HG03097 (cell line): ENCODE results near the gene MAPK8IP3.
"Not testable (repeated sequence)": the region's sequence is repeated elsewhere in the genome, so short reads cannot be mapped to it uniquely, and the experiment has no call there.

Source experiments
- ATAC-seq: cut with Tn5 transposase; IDR thresholded peaks from one replicate; pipeline ENCODE4 v1.9.1; 2021; ENCODE audit not compliant: unreplicated experiment, low FRiP score

Gene MAPK8IP3

DNA sequence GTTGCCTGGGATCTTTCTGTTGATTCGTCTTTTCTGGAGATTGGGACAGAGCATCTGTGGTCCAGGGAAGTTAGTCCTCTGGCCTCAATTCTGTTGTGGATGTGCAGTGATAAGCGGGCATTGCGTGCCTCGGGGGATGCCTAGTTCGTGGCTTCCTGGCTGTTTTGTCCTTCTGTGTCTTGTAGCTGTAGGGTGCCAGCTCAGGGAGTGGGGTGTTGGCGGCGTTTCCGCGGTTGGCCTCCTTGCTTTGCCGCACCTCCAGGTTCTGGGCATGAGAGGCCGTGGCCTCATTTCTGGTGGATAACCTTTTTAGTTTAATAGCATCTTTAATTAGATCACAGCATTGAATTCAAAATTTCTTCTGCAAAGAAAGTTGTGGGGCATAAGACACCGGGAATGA lies 29.3 kb upstream of the MAPK8IP3 start:
- ATAC-seq: no peak

DNA sequence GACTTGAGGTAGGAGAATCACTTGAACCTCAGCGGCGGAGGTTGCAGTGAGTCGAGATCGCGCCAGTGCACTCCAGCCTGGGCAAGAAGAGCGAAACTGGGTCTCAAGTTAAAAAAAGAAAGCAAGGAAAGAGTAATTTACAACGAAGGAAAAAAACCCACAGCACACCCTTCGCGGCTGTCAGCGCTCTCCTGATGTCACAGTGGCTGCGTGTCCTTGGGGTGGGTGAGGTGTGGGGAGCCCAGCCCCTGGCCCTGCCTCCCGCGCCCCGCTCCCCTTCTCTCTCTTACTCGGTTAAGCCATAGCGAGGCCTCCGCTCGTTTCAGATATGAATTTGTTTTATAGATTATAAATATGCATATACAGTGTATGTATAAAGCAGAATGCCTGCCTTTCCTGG lies 28.7 kb upstream of the MAPK8IP3 start:
- ATAC-seq: no peak

GRCh38 chr16:1677942-1678499 lies 28.0 kb upstream of the MAPK8IP3 start, which contains the start of gene JPT2:
Gene JPT2, plus strand, starts transcription at chr16:1678279. Its CDS starts 34 bp downstream, at chr16:1678313.
- peak; percentile 88 for ATAC-seq

- no peak for ATAC-seq
Observed at GRCh38 chr16:1678500-1679098, 27.4 kb upstream of the MAPK8IP3 start.

DNA sequence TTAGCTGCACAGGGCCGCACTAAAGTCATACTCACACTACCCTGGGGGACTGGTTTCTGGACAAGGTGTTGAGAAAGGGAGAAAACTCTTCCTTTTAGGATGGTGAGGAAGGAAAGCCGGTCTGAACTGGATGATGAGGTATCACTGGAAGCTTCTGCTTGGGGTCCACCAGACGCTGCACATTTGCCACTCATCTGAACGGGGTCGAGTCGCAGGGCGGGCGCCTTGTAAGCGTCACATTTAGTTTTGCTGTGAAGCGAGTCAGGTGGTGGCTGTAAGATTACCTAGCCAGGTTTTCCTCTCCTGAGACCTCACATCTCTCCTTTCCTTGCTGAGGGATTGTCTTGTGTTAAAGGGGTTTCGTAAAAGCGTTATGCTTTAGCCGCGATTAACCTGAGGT lies 25.6 kb upstream of the MAPK8IP3 start:
- no peak for ATAC-seq

- no peak for ATAC-seq
Observed at GRCh38 chr16:1681032-1681431, 25.0 kb upstream of the MAPK8IP3 start.

DNA sequence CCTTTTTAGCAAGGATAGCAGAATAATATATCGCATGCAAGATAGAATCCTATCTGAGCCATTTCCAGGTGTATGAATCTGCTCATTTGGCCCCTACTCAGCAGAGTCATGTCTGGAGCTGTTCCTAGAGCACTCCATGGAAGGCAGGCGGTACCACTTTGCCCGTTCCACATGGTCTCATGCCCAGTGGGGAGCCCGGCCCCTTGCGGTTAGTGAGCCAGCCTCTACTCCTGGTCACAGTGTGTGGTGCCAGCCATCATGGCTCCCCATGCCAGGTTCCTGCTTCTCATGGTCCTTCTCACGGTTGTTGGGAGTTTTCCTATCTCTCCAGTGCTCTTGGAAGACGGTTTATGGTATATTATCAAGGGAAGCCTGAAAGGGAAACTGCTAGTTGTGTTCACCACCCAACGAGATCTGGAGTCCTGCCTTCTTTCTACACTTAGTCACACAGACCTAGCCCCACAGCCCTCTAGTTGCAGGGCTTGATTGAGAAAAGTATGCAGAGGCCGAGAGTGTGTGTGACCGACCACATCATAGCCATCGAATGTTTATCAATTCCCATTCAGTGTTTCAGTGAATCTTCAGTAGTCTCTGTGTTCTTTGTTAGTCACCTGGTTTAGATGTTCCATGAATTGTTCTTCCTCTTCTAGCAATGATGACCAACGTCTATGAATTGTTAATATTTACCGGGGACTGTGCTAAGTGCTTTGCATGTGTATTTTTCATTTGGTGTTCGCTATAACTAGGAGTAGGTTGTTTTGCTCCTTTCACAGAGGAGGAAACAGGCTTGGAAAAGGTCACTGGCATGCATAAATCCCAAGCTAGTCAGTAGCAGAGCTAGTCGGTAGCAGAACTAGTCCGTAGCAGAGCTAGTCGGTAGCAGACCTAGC lies 18.3 kb upstream of the MAPK8IP3 start:
- no peak for ATAC-seq

GRCh38 chr16:1688807-1689560 lies 17.0 kb upstream of the MAPK8IP3 start:
- no peak for ATAC-seq

GRCh38 chr16:1689853-1690252 lies 16.1 kb upstream of the MAPK8IP3 start:
- ATAC-seq: no peak

DNA sequence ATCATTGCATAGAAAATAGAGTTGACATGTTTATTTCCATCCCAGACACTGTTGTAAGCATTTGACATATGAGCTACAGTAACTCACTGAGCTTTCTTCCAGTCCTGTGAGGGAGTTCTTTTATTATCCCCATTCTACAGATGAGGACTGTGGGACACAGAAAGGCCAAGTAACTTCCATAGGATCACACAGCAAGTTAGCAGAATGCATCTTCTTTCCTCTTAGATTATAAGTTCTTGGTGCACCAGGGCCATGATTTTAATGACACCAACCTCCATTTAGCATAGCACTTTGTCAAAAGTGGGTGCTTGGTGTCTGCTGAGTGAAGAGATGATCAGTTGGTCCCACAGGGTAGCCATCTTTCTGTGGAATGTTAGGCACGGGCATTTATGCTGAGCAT lies 15.2 kb upstream of the MAPK8IP3 start:
- ATAC-seq: no peak

- ATAC-seq: no peak
Observed at GRCh38 chr16:1691276-1691675, 14.7 kb upstream of the MAPK8IP3 start.

GRCh38 chr16:1691956-1692355 lies 14.0 kb upstream of the MAPK8IP3 start:
- ATAC-seq: no peak

DNA sequence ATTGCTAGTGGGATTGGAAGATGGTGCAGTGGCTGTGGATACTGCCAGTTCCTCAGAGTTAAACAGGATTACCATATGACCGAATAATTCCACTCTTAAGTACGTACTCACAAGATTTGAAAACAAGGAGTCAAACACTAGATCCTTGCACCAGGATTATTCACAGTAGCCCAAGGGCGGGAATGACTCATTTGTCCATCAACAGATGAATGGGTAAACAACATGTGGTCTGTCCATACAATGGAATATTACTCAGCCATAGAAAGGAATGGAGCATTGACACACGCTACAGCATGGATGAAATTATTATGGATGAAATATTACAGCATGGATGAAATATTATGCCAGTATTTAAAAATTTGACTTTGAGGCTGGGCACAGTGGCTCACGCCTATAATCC lies 9.1 kb upstream of the MAPK8IP3 start:
- ATAC-seq: no peak

- no peak for ATAC-seq
Observed at GRCh38 chr16:1698680-1699079, 7.3 kb upstream of the MAPK8IP3 start.

DNA sequence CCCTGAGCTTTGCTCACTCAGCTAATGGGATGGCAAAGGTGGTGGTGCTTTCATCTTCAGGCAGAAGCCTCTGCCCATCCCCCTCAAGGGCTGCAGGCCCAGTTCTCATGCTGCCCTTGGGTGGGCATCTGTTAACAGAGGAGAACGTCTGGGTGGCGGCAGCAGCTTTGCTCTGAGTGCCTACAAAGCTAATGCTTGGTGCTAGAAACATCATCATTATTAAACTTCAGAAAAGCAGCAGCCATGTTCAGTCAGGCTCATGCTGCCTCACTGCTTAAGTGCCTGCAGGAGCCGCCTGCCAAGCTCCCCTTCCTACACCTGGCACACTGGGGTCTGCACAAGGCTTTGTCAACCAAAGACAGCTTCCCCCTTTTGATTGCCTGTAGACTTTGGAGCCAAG lies 5.7 kb upstream of the MAPK8IP3 start:
- ATAC-seq: no peak

GRCh38 chr16:1701216-1701878 lies 4.6 kb upstream of the MAPK8IP3 start:
- no peak for ATAC-seq

GRCh38 chr16:1705324-1705687 lies 689 bp upstream of the MAPK8IP3 start:
- not testable (repeated sequence) for ATAC-seq

DNA sequence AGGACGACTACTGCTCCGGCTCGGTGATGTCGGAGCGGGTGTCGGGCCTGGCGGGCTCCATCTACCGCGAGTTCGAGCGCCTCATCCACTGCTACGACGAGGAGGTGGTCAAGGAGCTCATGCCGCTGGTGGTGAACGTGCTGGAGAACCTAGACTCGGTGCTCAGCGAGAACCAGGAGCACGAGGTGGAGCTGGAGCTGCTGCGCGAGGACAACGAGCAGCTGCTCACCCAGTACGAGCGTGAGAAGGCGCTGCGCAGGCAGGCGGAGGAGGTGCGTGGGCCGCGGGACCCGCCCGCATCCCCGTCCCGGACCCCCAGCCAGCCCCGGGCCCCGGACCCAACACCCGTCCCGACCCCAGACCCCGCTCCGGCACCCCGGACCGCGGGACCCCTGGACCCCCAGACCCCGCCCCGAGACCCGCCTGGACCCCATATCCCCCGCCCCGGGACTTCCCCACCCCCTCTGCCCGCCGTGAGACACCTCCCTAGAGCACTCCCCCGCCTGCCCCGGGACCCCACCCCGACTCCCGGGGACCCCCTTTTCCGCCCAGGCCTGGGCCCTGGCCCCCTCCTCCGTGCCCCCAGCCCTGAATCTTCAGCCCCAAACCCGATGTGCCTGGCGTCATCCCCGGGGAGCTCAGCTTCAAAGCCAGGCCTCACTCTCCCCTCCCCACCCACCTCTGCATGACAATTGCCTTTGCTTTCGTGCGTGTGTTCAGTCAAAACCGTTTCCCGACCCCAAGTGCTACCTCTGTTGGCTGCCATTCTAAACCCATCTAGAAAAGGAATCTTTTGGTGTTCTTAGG lies 594 bp downstream of the MAPK8IP3 start:
- ATAC-seq: peak; percentile 4

DNA sequence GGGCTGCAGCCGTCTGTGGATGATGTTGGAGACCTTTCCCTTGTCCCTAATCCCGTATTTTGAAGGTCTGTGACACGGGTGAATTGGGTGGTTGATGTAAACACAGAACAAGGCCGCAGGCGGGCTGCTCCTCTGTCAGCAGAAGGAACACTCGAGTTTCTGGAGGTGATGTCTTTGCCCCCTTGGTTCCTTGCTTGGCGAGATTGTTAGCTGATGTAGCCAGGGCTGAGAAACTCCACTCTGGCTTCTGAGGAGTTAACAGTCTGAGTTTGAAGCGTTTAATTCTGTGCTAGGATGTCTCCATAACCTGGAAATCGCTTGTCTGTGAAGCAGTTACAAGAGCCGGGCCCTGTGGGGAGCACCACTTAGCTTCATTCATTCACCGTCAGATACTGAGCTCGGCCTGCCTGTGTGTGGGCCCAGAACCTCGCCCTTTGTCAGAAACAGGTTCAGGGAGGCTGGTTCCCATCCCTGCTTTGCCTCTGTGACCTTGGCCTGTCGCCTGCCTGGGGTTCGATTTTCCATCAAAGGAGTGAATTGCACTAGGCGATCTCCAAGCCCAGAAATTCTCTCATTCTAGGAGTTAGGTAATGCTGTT lies 1.3 kb downstream of the MAPK8IP3 start:
- no peak for ATAC-seq
